RWPE2 (cell line): ENCODE measurements around the gene GPHA2.

Experiments
- ATAC-seq: fragments of 200-7000 bp; cut with Tn5 transposase; 3 replicates; pipeline ENCODE4 v1.9.1; 2021; ENCODE audit warnings: low read depth
- DNase-seq: peaks from one replicate; pipeline ENCODE4 v3.0.0-alpha.2; 2020; ENCODE audit warnings: low spot score
- H3K27ac ChIP-seq: fragments of 450-650 bp; 2 replicates; pipeline ENCODE4 v1.5.1; 2017; ENCODE audit warnings: mild to moderate bottlenecking; ENCODE audit not compliant: poor library complexity, severe bottlenecking
- H3K27me3 ChIP-seq: fragments of 250-450 bp; sonication (Bioruptor Pico); 2 replicates; pipeline ENCODE4 v1.5.1; 2021; ENCODE audit warnings: mild to moderate bottlenecking, moderate library complexity; ENCODE audit not compliant: insufficient read depth, poor library complexity, severe bottlenecking
- H3K36me3 ChIP-seq: fragments of 250-450 bp; sonication (Bioruptor Pico); 2 replicates; pipeline ENCODE4 v1.5.1; 2020; ENCODE audit warnings: low read depth, mild to moderate bottlenecking, moderate library complexity
- H3K4me1 ChIP-seq: fragments of 250-450 bp; sonication (Bioruptor Pico); 2 replicates; pipeline ENCODE4 v1.5.1; 2021; ENCODE audit warnings: mild to moderate bottlenecking, moderate library complexity; ENCODE audit not compliant: insufficient read depth, poor library complexity, severe bottlenecking
- H3K4me3 ChIP-seq: fragments of 250-450 bp; sonication (Bioruptor Pico); 2 replicates; pipeline ENCODE4 v1.5.1; 2021; ENCODE audit warnings: mild to moderate bottlenecking, moderate library complexity; ENCODE audit not compliant: severe bottlenecking
- H3K9me3 ChIP-seq: fragments of 250-450 bp; sonication (Bioruptor Pico); 2 replicates; pipeline ENCODE4 v1.5.1; 2021; ENCODE audit warnings: mild to moderate bottlenecking, moderate library complexity; ENCODE audit not compliant: severe bottlenecking
- TF ChIP-seq, protein P1 (sequence below): fragments of 450-650 bp; IDR thresholded peaks from one replicate; pipeline ENCODE4 v1.5.1; 2017; ENCODE audit warnings: mild to moderate bottlenecking, moderate library complexity; ENCODE audit not compliant: poor library complexity, severe bottlenecking

The GPHA2 gene

DNA sequence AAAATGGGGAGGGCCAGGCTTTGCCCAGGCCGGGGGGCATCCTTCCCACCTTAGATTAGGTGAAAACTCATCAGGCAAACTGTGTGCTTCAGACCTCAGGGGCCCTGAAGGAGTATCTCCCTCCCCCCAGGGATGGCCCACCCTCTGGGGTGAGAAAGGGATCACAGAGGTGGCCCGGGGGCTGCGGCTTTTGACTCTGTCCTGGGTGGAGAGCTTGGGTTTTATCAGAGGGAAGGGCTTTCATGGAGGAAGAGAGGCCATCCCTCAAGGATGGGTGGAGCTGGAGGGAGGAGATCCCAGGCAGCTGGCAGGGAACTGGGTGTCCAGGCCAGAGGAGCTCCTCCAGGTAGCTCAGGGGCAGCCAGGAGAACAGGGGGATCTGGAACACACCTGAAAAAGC is 14.3 kb downstream of the GPHA2 start:
- no peak for ATAC-seq
- Histone ChIP-seq H3K4me3 (no peak overlapping the region), H3K36me3 (no peaks in the 10 kb centered on the region), H3K27ac (no peak overlapping the region), H3K9me3 (no peaks in the 10 kb centered on the region), H3K27me3 (no peaks in the 10 kb centered on the region), H3K4me1 (peaks cover 3% of the 10 kb centered on the region)
- no peak for DNase-seq
- TF ChIP-seq, protein P1, sequence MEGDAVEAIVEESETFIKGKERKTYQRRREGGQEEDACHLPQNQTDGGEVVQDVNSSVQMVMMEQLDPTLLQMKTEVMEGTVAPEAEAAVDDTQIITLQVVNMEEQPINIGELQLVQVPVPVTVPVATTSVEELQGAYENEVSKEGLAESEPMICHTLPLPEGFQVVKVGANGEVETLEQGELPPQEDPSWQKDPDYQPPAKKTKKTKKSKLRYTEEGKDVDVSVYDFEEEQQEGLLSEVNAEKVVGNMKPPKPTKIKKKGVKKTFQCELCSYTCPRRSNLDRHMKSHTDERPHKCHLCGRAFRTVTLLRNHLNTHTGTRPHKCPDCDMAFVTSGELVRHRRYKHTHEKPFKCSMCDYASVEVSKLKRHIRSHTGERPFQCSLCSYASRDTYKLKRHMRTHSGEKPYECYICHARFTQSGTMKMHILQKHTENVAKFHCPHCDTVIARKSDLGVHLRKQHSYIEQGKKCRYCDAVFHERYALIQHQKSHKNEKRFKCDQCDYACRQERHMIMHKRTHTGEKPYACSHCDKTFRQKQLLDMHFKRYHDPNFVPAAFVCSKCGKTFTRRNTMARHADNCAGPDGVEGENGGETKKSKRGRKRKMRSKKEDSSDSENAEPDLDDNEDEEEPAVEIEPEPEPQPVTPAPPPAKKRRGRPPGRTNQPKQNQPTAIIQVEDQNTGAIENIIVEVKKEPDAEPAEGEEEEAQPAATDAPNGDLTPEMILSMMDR, result no peak

- H3K9me3 ChIP-seq, result no peaks in the 10 kb centered on the region
- no peak overlapping the region for H3K4me3 ChIP-seq
- TF ChIP-seq, protein P1, result no peak
- ATAC-seq (no peak), DNase-seq (no peak)
- H3K36me3 ChIP-seq, result no peaks in the 10 kb centered on the region
- H3K27me3 ChIP-seq, result no peaks in the 10 kb centered on the region
- H3K27ac ChIP-seq, result no peak overlapping the region
- peaks cover 5% of the 10 kb centered on the region for H3K4me1 ChIP-seq
These were observed 15.6 kb downstream of the GPHA2 start for GRCh38 chr11:64920124-64920523.

DNA sequence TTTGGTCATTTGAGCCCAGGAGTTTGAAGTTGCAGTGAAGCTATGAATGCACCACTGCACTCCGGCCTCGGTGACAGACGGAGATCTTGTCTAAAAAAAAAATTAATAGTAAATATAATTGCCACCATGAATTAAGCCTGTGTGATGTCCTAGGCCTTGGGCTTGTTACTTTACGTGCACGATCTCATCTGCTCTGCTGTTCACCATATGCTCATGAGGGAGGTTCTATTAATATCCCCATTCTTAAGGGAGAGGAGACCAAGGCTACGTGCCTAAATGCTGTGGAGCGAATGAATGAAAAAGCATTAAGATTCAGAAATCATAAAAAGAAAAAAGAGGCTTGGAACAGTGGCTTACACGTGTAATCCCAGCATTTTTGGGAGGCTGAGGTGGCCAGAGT is 16.1 kb downstream of the GPHA2 start:
- Histone ChIP-seq H3K36me3 (no peaks in the 10 kb centered on the region), H3K4me1 (peaks cover 5% of the 10 kb centered on the region), H3K27me3 (no peaks in the 10 kb centered on the region), H3K27ac (no peak overlapping the region), H3K9me3 (no peaks in the 10 kb centered on the region), H3K4me3 (no peak overlapping the region)
- ATAC-seq (no peak), DNase-seq (no peak)
- TF ChIP-seq, protein P1, result no peak

DNA sequence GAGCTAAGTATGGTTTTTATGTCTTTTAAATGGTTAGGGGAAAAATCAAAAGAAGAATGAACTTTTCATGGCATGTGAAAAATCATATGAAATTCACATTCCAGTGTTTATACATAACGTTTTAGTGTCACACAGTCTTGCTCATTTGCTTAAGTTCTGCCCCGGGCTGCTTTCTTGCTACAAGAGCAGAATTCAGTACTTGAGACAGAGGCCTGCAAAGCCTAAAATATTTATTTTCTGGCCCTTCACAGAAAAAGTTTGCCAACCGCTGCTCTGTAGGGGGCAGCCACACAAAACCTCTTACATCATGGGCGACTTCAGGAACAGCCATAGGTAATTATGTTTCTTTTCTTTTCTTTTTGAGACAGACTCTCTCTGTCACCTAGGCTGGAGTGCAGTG is 17.7 kb downstream of the GPHA2 start:
- Histone ChIP-seq H3K36me3 (peaks cover 4% of the 10 kb centered on the region; the same call in 1 of the 2 replicates), H3K9me3 (no peaks in the 10 kb centered on the region), H3K4me1 (peaks cover 3% of the 10 kb centered on the region), H3K27ac (peak overlapping the region; percentile 34), H3K27me3 (no peaks in the 10 kb centered on the region), H3K4me3 (peak overlapping the region; percentile 61)
- no peak for ATAC-seq
- TF ChIP-seq, protein P1, result peak; percentile 37
- no peak for DNase-seq

DNA sequence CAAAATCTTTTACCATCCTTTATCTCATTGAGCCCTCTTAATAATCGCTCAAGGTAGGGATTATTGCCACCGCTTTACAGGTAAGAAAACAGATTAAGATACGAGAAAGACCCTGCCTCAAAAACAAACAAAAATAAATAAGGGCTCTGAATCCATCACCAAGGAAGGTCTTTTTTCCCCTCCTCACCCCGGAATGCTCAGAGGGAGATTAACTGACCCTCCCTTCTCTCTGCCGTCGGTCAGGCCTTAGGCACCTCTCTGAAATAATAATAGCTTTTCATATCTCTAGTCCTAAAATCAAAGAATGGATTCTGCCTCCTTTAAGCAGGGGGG is 18.1 kb downstream of the GPHA2 start:
- Histone ChIP-seq H3K9me3 (no peaks in the 10 kb centered on the region), H3K36me3 (peaks cover 8% of the 10 kb centered on the region; the same call in 1 of the 2 replicates), H3K4me3 (peak overlapping the region; percentile 61), H3K27me3 (no peaks in the 10 kb centered on the region), H3K4me1 (peaks cover 3% of the 10 kb centered on the region), H3K27ac (peak overlapping the region; percentile 34)
- ATAC-seq (no peak), DNase-seq (no peak)
- TF ChIP-seq, protein P1, result no peak
